HepG2 (cell line): Measurements from ENCODE around the gene SCMH1. TPM values are rescaled to one million over a fixed set of nuclear protein-coding genes. Genes with fewer than 3 reads are reported as not detected.
A peak's percentile ranks its signal among the peaks of the same experiment; 100 is the strongest.

Experiments used
- AFF4 ChIP-seq: sonication (generic); formaldehyde crosslinking; IDR thresholded peaks from 2 replicates; pipeline ENCODE4 v1.4.0; 2020; ENCODE audit warnings: missing genetic modification reagents
- CEBPG ChIP-seq: IDR thresholded peaks from 2 replicates; pipeline ENCODE4 v1.6.1; 2016
- CHD4 ChIP-seq: fragments of 200-600 bp; sonication (generic); IDR thresholded peaks from 2 replicates; pipeline ENCODE4 v1.7.0; 2017; ENCODE audit warnings: mild to moderate bottlenecking, low read length, borderline replicate concordance
- KAT7 ChIP-seq: IDR thresholded peaks from 2 replicates; pipeline ENCODE4 v1.6.1; 2018; ENCODE audit warnings: borderline replicate concordance, missing compliant biosample characterization
- KDM4B ChIP-seq: sonication (generic); formaldehyde crosslinking; IDR thresholded peaks from 2 replicates; pipeline ENCODE4 v1.4.0; 2020; ENCODE audit warnings: missing genetic modification reagents
- KLF12 ChIP-seq: sonication (generic); formaldehyde crosslinking; IDR thresholded peaks from 2 replicates; pipeline ENCODE4 v1.4.0; 2020; ENCODE audit warnings: missing genetic modification reagents, borderline replicate concordance
- MAZ ChIP-seq, 2 experiments: sonication (generic) in 1 of 2; formaldehyde crosslinking in 1 of 2; IDR thresholded peaks; 2 replicates each; pipeline versions ENCODE4 v1.5.0 to v1.6.1; 2012 to 2020; ENCODE audit warnings: low read depth in 2 of 2, mild to moderate bottlenecking in 2 of 2, borderline replicate concordance in 1 of 2, improper control_type of control experiment in 1 of 2, low read length in 1 of 2, missing genetic modification reagents in 1 of 2, moderate library complexity in 1 of 2
- NKX3-1 ChIP-seq: sonication (generic); formaldehyde crosslinking; IDR thresholded peaks from 2 replicates; pipeline ENCODE4 v1.5.0; 2020; ENCODE audit warnings: missing genetic modification reagents
- SNRNP70 ChIP-seq: fragments of 200-400 bp; formaldehyde crosslinking; IDR thresholded peaks from 2 replicates; pipeline ENCODE4 v1.6.1; 2017; ENCODE audit warnings: mild to moderate bottlenecking, low read depth, low read length, moderate library complexity
- TEAD3 ChIP-seq: optimal IDR thresholded peaks from 2 replicates; pipeline ENCODE3; 2016; ENCODE audit warnings: borderline replicate concordance
- ZBTB40 ChIP-seq, 2 experiments: fragments of 450-650 bp in 1 of 2; sonication (generic) in 1 of 2; formaldehyde crosslinking in 1 of 2; IDR thresholded peaks; 2 replicates each; pipeline versions ENCODE4 v1.6.1 to v1.8.0; 2016 to 2022; ENCODE audit warnings: antibody characterized with exemption in 1 of 2, mild to moderate bottlenecking in 1 of 2, missing genetic modification reagents in 1 of 2
- ZNF414 ChIP-seq: sonication (generic); formaldehyde crosslinking; IDR thresholded peaks from 2 replicates; pipeline ENCODE4 v1.5.0; 2020; ENCODE audit warnings: missing genetic modification reagents
- ZNF530 ChIP-seq: sonication (generic); formaldehyde crosslinking; IDR thresholded peaks from 2 replicates; pipeline ENCODE4 v1.5.0; 2020; ENCODE audit warnings: low read depth, mild to moderate bottlenecking, missing genetic modification reagents
- polyA plus RNA-seq, 8 experiments: library from polyadenylated mRNA; depleted of rRNA in 3 of 8; stranded (reverse) in 7 of 8; unstranded in 1 of 8; fragments of >200 nt; fragmentation: Illumina TruSeq in 4 of 8; extraction: Trizol in 4 of 8; gene quantifications; 2 replicates each; pipeline versions ENCODE4 v1.2.1 to v1.2.3, GENCODE V29; 2011 to 2016; ENCODE audit warnings: low read depth in 4 of 8, missing spikeins in 1 of 8, mixed read lengths in 1 of 8; ENCODE audit not compliant: insufficient read depth in 1 of 8
- total RNA-seq, 5 experiments: library from RNA; depleted of rRNA; stranded (reverse); fragments of >200 nt; fragmentation: Illumina TruSeq; extraction: Trizol; gene quantifications; 2 replicates each; pipeline ENCODE4 v1.2.3, GENCODE V29; 2016; ENCODE audit warnings: low read depth in 1 of 5

Gene SCMH1
- total and polyA plus RNA-seq, 2 of the 13 experiments (the other 11 are each of a cell fraction or from before 2014, with no cell fraction given): 41.8 to 52.6 TPM

GRCh38 chr1:41239988-41240610 lies 2.0 kb downstream of the SCMH1 start (continued):
- TF ChIP-seq AFF4 (CRISPR knock-in tag) (0 out of 2 replicates have a peak, but pooled peaks have one; percentile 64), SNRNP70 (no peak), CEBPG (CRISPR knock-in tag) (peak; percentile 85), ZNF530 (CRISPR knock-in tag) (no peak), TEAD3 (CRISPR knock-in tag) (peak; percentile 93), KLF12 (CRISPR knock-in tag) (no peak), ZNF414 (CRISPR knock-in tag) (no peak), CHD4 (peak; percentile 63; the same call in 1 of the 2 replicates), MAZ (IDR thresholded peaks at IDR 0.05; ENCODE audit: borderline replicate concordance, low read depth, low read length) (no peak; the same call in 1 of the 2 replicates), MAZ (CRISPR knock-in tag; IDR thresholded peaks at IDR 0.05; ENCODE audit: low read depth) (0 out of 2 replicates have a peak, but pooled peaks have one; percentile 28), NKX3-1 (peak; percentile 56; the same call in 1 of the 2 replicates), KAT7 (CRISPR knock-in tag) (peak; percentile 42; the same call in 1 of the 2 replicates), KDM4B (CRISPR knock-in tag) (0 out of 2 replicates have a peak, but pooled peaks have one; percentile 52), ZBTB40 (IDR thresholded peaks at IDR 0.05) (no peak), ZBTB40 (CRISPR knock-in tag; IDR thresholded peaks at IDR 0.05) (no peak)
